SK-N-SH (cell line): Measurements from ENCODE around the gene HAPLN2. TPM values are rescaled to one million over a fixed set of nuclear protein-coding genes. Genes with fewer than 3 reads are reported as not detected.

Experiments used
- CTCF ChIA-PET: fragments of 300-600, 350-600 bp; formaldehyde crosslinking; extraction: SDS; loops from one replicate; lab custom pipeline; 2021; lab: Yijun Ruan, JAX
- POLR2A ChIA-PET: fragments of 350-600 bp; sonication (Branson Sonifier 250); formaldehyde crosslinking; extraction: SDS; loops from one replicate; lab custom pipeline; 2020; ENCODE audit warnings: antibody characterized with exemption, inconsistent platforms; lab: Yijun Ruan, JAX
- DNase-seq: peaks from one replicate; pipeline ENCODE4 v3.0.0; 2012
- H2AFZ ChIP-seq: fragments of 200-600 bp; sonication (generic); 2 replicates; pipeline ENCODE4 v1.8.1; 2016; ENCODE audit warnings: antibody characterized with exemption, mild to moderate bottlenecking, low read depth
- H3F3A ChIP-seq: fragments of 200-600 bp; sonication (generic); replicated peaks from 2 replicates; pipeline ENCODE3; 2016; ENCODE audit warnings: antibody characterized with exemption, mild to moderate bottlenecking; ENCODE audit not compliant: insufficient read depth
- H3K27ac ChIP-seq, 2 experiments: fragments of 200-500 bp in 1 of 2; fragments of 200-600 bp in 1 of 2; sonication (Bioruptor generic) in 1 of 2; sonication (generic), shearing (Covaris generic) in 1 of 2; 2 replicates each; pipeline versions ENCODE4 v1.5.1 to v1.6.1; 2014 to 2016; ENCODE audit warnings: low read depth in 2 of 2, inconsistent platforms in 1 of 2, low read length in 1 of 2, mild to moderate bottlenecking in 1 of 2, mixed read lengths in 1 of 2
- H3K27me3 ChIP-seq: fragments of 200-600 bp; sonication (generic), shearing (Covaris generic); 2 replicates; pipeline ENCODE4 v1.6.1; 2016; ENCODE audit warnings: mixed run types; ENCODE audit not compliant: insufficient read depth
- H3K36me3 ChIP-seq, 2 experiments: fragments of 200-500 bp in 1 of 2; fragments of 200-600 bp in 1 of 2; sonication (Bioruptor generic) in 1 of 2; sonication (generic) in 1 of 2; replicated peaks in 1 of 2; 2 replicates each; pipeline versions ENCODE3 to v1.5.1; 2014 to 2016; ENCODE audit warnings: low read length in 1 of 2, mild to moderate bottlenecking in 1 of 2; ENCODE audit not compliant: insufficient read depth in 2 of 2, control insufficient read depth in 1 of 2
- H3K4me1 ChIP-seq, 2 experiments: fragments of 200-500 bp in 1 of 2; fragments of 200-600 bp in 1 of 2; sonication (Bioruptor generic) in 1 of 2; sonication (generic), shearing (Covaris generic) in 1 of 2; 2 replicates each; pipeline versions ENCODE4 v1.5.1 to v1.6.1; 2014 to 2016; ENCODE audit warnings: low read depth in 1 of 2, low read length in 1 of 2, mixed run types in 1 of 2; ENCODE audit not compliant: insufficient read depth in 2 of 2, control insufficient read depth in 1 of 2
- H3K4me2 ChIP-seq: fragments of 200-600 bp; sonication (generic), shearing (Covaris generic); 2 replicates; pipeline ENCODE4 v1.6.1; 2017; ENCODE audit warnings: mixed run types
- H3K4me3 ChIP-seq, 2 experiments: fragments of 200-500 bp in 1 of 2; fragments of 200-600 bp in 1 of 2; sonication (Bioruptor generic) in 1 of 2; sonication (generic), shearing (Covaris generic) in 1 of 2; 2 replicates each; pipeline versions ENCODE4 v1.5.1 to v1.8.1; 2014 to 2016; ENCODE audit warnings: low read depth in 2 of 2, inconsistent platforms in 1 of 2, low read length in 1 of 2, mild to moderate bottlenecking in 1 of 2, mixed read lengths in 1 of 2, moderate library complexity in 1 of 2
- H3K79me2 ChIP-seq: fragments of 200-600 bp; sonication (generic); 2 replicates; pipeline ENCODE4 v1.8.1; 2017; ENCODE audit warnings: mild to moderate bottlenecking; ENCODE audit not compliant: insufficient read depth
- H3K9ac ChIP-seq: fragments of 200-600 bp; sonication (generic); 2 replicates; pipeline ENCODE4 v1.6.1; 2017; ENCODE audit warnings: mixed run types
- H3K9me2 ChIP-seq: fragments of 200-600 bp; sonication (generic); 2 replicates; pipeline ENCODE4 v1.6.1; 2017; ENCODE audit warnings: mixed run types
- H3K9me3 ChIP-seq: fragments of 200-600 bp; sonication (generic); 2 replicates; pipeline ENCODE4 v1.6.1; 2017; ENCODE audit warnings: mixed run types, mild to moderate bottlenecking, moderate library complexity
- H4K20me1 ChIP-seq: fragments of 200-600 bp; sonication (generic); 2 replicates; pipeline ENCODE4 v1.6.1; 2017; ENCODE audit warnings: mild to moderate bottlenecking, mixed run types; ENCODE audit not compliant: insufficient read depth
- CTCF ChIP-seq: fragments of 200-600 bp; sonication (generic); IDR thresholded peaks from 2 replicates; pipeline ENCODE4 v1.6.1; 2017; ENCODE audit warnings: antibody characterized with exemption, mild to moderate bottlenecking, moderate library complexity
- ELF1 ChIP-seq: IDR thresholded peaks from 2 replicates; pipeline ENCODE4 v1.4.0; 2012
- EP300 ChIP-seq, 2 experiments: IDR thresholded peaks; 2 replicates each; pipeline versions ENCODE4 v1.4.0 to v1.6.1; 2012; ENCODE audit warnings: borderline replicate concordance in 1 of 2, low read depth in 1 of 2, low read length in 1 of 2
- FOXJ3 ChIP-seq: sonication (generic); formaldehyde crosslinking; IDR thresholded peaks from 2 replicates; pipeline ENCODE4 v1.5.1; 2020; ENCODE audit warnings: mild to moderate bottlenecking, missing genetic modification reagents
- GABPA ChIP-seq: IDR thresholded peaks from 2 replicates; pipeline ENCODE4 v1.4.0; 2012; ENCODE audit warnings: low read depth, mild to moderate bottlenecking
- GATA2 ChIP-seq: sonication (generic); formaldehyde crosslinking; IDR thresholded peaks from 2 replicates; pipeline ENCODE4 v1.5.0; 2020; ENCODE audit warnings: mild to moderate bottlenecking, missing genetic modification reagents
- MAX ChIP-seq: IDR thresholded peaks from 2 replicates; pipeline ENCODE4 v1.4.0; 2012; ENCODE audit warnings: low read depth
- MXI1 ChIP-seq: IDR thresholded peaks from 2 replicates; pipeline ENCODE4 v1.6.1; 2012; ENCODE audit warnings: mild to moderate bottlenecking, low read depth, low read length, improper control_type of control experiment
- NFIC ChIP-seq: IDR thresholded peaks from 2 replicates; pipeline ENCODE4 v1.4.0; 2012; ENCODE audit warnings: borderline replicate concordance
- NRF1 ChIP-seq: IDR thresholded peaks from 2 replicates; pipeline ENCODE4 v1.6.1; 2012; ENCODE audit warnings: low read depth, mild to moderate bottlenecking, low read length
- PBX3 ChIP-seq: IDR thresholded peaks from 2 replicates; pipeline ENCODE4; 2012
- RAD21 ChIP-seq: IDR thresholded peaks from 2 replicates; pipeline ENCODE4 v1.6.1; 2012; ENCODE audit warnings: mild to moderate bottlenecking, low read length
- RCOR1 ChIP-seq: fragments of 150-350 bp; IDR thresholded peaks from 2 replicates; pipeline ENCODE4 v1.6.1; 2017; ENCODE audit warnings: antibody characterized with exemption, low read length
- RFX5 ChIP-seq: IDR thresholded peaks from 2 replicates; pipeline ENCODE4 v1.6.1; 2012; ENCODE audit warnings: mild to moderate bottlenecking, improper control_type of control experiment, low read length
- SIN3A ChIP-seq: IDR thresholded peaks from 2 replicates; pipeline ENCODE4 v1.6.1; 2012; ENCODE audit warnings: low read depth, mild to moderate bottlenecking, low read length, moderate library complexity, borderline replicate concordance
- TAF1 ChIP-seq: IDR thresholded peaks from 2 replicates; pipeline ENCODE4 v1.6.1; 2012; ENCODE audit warnings: low read depth, mild to moderate bottlenecking, low read length, moderate library complexity, borderline replicate concordance
- TCF12 ChIP-seq: IDR thresholded peaks from 2 replicates; pipeline ENCODE4 v1.4.0; 2012
- YY1 ChIP-seq: IDR thresholded peaks from 2 replicates; pipeline ENCODE4 v1.4.0; 2012; ENCODE audit warnings: low read depth, mild to moderate bottlenecking
- WGBS: methylation state at CpG from one replicate; pipeline ENCODE4 v1.1.6; 2017; ENCODE audit warnings: low lambda C conversion rate; 5-methylcytosine and 5-hydroxymethylcytosine counted together
- polyA plus RNA-seq, 3 experiments: library from polyadenylated mRNA; depleted of rRNA; stranded (reverse); fragments of >200 nt; gene quantifications; 2 replicates each; pipeline ENCODE4 v1.2.3, GENCODE V29; 2012

HAPLN2 gene
- polyA plus RNA-seq, 1 of the 3 experiments (the other 2 are of a cell fraction), result 0.20 TPM

- ChIA-PET CTCF (interaction anchor here (1.1 to 4.4 kb wide), 4 partner anchors 10 to 29 kb away, joined by 4 to 21 read pairs (median 7); no protein-coding TSS in a partner anchor), POLR2A (interaction anchor here (1.1 kb wide), 1 partner anchor 97 kb away, joined by 3 read pairs; no protein-coding TSS in a partner anchor)
- Histone ChIP-seq H3K36me3 (peaks cover 47 to 57% of the 10 kb centered on the region in 2 experiments), H3K9me2 (no peaks in the 10 kb centered on the region)
- 93% methylated on average over 5 of the region's 5 CpGs for WGBS
- TF ChIP-seq MXI1 (no peak), RCOR1 (no peak), EP300 (IDR thresholded peaks at IDR 0.05; ENCODE audit: borderline replicate concordance in 1 of 2, low read depth in 1 of 2, low read length in 1 of 2) (no peak), SIN3A (no peak), TCF12 (no peak), CTCF (no peak), NFIC (no peak), GABPA (no peak), RFX5 (no peak), MAX (no peak), PBX3 (no peak), ELF1 (no peak), NRF1 (no peak), YY1 (no peak), FOXJ3 (CRISPR knock-in tag) (no peak), RAD21 (no peak), GATA2 (CRISPR knock-in tag) (no peak), TAF1 (no peak)
- TF ChIP-seq, all 33 proteins: peak for 0
- Histone ChIP-seq H2AFZ (no peak overlapping the region), H3K4me1 (peaks cover 6 to 9% of the 10 kb centered on the region in 2 experiments; a peak in 2 of 4 replicates), H3K9ac (no peak overlapping the region), H4K20me1 (no peaks in the 10 kb centered on the region), H3K4me2 (no peak overlapping the region), H3K27me3 (no peaks in the 10 kb centered on the region), H3K79me2 (peaks cover 32% of the 10 kb centered on the region), H3K4me3 (no peak overlapping the region), H3K27ac (no peak overlapping the region), H3K9me3 (no peaks in the 10 kb centered on the region), H3F3A (peaks cover 19% of the 10 kb centered on the region)
- DNase-seq, result no peak
Observed at GRCh38 chr1:156598125-156598524, 21.1 kb upstream of the HAPLN2 start.
